Lower leg skin (tissue), 4 donors: ENCODE measurements around the gene DPM2. TPM values are rescaled to one million over a fixed set of nuclear protein-coding genes. Genes with fewer than 3 reads are reported as not detected.

Experiments used
- DNase-seq, 2 donors: peaks; one replicate each; pipeline ENCODE4 v3.0.0-alpha.2; 2019; ENCODE audit warnings: low spot score in 2 of 2
- H3K4me3 ChIP-seq: fragments of 200-600 bp; sonication (generic); 2 replicates; pipeline ENCODE4 v1.5.1; 2017; ENCODE audit warnings: mild to moderate bottlenecking, low read depth; ENCODE audit not compliant: poor library complexity, severe bottlenecking
- CTCF ChIP-seq, 3 donors: fragments of 450-650 bp; IDR thresholded peaks; one replicate each; pipeline ENCODE4 v1.5.1; 2016; ENCODE audit warnings: antibody characterized with exemption in 3 of 3, mild to moderate bottlenecking in 3 of 3, moderate library complexity in 2 of 3
- POLR2A ChIP-seq, 2 donors: fragments of 450-650 bp; IDR thresholded peaks; one replicate each; pipeline ENCODE4 v1.6.1; 2016 to 2017; ENCODE audit warnings: antibody characterized with exemption in 2 of 2, mild to moderate bottlenecking in 1 of 2, moderate library complexity in 1 of 2
- WGBS, 2 donors: methylation state at CpG; one replicate each; pipeline ENCODE4 v1.1.5; 2018; 5-methylcytosine and 5-hydroxymethylcytosine counted together
- intact Hi-C: fragments of 100-400 bp; cut with DNase I; formaldehyde crosslinking; loops from one replicate; pipeline ENCODE4 v1.15.0; 2023; ENCODE audit warnings: low total_unique reads
- total RNA-seq, 4 donors: library from RNA; depleted of rRNA; stranded (reverse); fragments of >200 nt; gene quantifications; one replicate each; pipeline ENCODE4 v1.1.0, GENCODE V29; 2016

The DPM2 gene
- total RNA-seq, 4 donors from 2014 or later = 11.9 to 21.1 (median 15.8) TPM

DNA sequence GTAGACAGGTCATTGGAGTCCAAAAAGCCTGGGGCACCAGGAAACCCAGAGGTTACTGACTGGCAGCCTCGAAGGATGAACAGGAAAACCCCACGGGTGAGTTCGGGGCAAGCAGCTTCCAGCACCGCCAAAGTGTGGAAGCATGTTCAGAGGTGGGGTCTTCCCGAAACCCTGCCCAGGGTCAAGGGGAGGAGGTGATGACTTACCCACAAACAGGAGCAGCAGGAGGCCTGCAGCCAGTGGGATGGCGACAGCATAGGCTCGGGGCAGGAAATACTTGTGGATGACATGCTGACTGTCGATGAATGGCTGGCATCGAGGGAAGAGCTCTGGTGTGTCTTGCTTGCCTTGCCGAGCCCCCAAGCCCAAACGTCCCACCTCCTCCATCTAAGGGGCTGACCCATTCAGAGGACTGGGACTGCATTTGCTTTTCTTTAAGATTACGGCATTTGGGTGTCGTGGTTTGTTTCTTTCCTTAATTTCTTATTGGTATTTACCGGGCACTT is 1.3 kb downstream of the DPM2 start:
- no peak overlapping the region for H3K4me3 ChIP-seq
- no peak for DNase-seq
- WGBS, 2 donors = 64 to 65% methylated on average over 14 of the region's 14 CpGs
- no peak for TF ChIP-seq POLR2A (IDR thresholded peaks at IDR 0.05)
- intact Hi-C loops = no loop called here

DNA sequence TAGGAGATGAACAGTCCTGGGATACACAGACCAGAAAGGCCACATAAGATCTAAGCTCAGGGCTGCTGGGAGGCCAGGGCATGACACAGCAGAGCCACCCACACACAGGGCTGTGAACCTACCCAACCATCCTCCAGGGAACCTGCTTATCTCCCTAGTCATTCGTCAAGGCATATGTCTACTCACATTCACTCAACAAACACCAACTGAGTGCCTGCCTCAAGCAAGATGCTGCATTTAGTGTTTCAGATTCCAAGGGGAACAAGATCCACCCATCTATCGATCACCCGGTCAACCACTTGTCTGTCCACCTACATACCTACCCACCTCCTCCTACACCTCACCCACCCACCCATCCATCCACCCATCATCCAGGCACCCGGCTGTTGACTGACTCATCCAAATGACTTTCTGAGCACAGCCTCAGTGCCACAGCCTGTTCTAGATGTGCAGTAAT is 1.9 kb downstream of the DPM2 start:
- 62 to 75% methylated on average over 4 of the region's 4 CpGs for WGBS, 2 donors
- TF ChIP-seq CTCF (IDR thresholded peaks at IDR 0.05) = no peak
- TF ChIP-seq POLR2A (IDR thresholded peaks at IDR 0.05) = no peak
- H3K4me3 ChIP-seq = no peak overlapping the region
- intact Hi-C loops = no loop called here
- DNase-seq = no peak

- TF ChIP-seq POLR2A (IDR thresholded peaks at IDR 0.05) (no peak), CTCF (IDR thresholded peaks at IDR 0.05) (no peak)
- DNase-seq = no peak
- intact Hi-C loops = no loop called here
- whole genome bisulfite sequencing, 2 donors = 77 to 88% methylated on average over 11 of the region's 11 CpGs
- H3K4me3 ChIP-seq = no peak overlapping the region
These were observed 2.7 kb downstream of the DPM2 start for GRCh38 chr9:127934986-127935385.

DNA sequence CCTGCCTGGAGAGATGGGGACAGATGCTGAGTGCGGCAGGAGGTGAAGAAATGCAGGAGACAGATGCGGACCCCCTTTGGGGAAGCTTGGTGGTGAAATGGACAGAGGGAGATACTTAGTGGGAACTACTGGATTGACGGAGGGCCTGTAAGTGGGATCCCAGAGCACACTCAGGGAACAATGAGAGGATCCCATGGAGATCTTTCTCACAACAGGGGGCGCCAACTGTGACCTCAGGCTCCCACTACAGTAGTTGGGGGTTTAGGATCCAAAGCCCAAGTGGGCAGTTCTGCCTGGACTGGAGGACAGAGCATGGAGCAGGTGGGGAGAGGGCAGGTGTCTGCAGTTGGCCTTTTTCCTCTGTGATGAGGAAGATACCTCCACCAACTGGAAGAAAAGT is 3.4 kb downstream of the DPM2 start:
- no peak for TF ChIP-seq CTCF (IDR thresholded peaks at IDR 0.05)
- intact Hi-C loops = no loop called here
- H3K4me3 ChIP-seq = no peak overlapping the region
- 95 to 96% methylated on average over 4 of the region's 4 CpGs for WGBS, 2 donors
- DNase-seq = no peak

- intact Hi-C loops = no loop called here
- TF ChIP-seq POLR2A (IDR thresholded peaks at IDR 0.05) = no peak
- TF ChIP-seq CTCF (IDR thresholded peaks at IDR 0.05) = no peak
- 29 to 32% methylated on average over 18 of the region's 18 CpGs for WGBS, 2 donors
- no peak for DNase-seq
- H3K4me3 ChIP-seq = no peak overlapping the region
These were observed 6.4 kb downstream of the DPM2 start for GRCh38 chr9:127931092-127931881.

GRCh38 chr9:127930231-127931091 is 7.2 kb downstream of the DPM2 start, which contains the start of gene PIP5KL1:
Gene PIP5KL1 (minus strand): TSS chr9:127930777. CDS start chr9:127930752, 25 bp downstream.
- no peak for TF ChIP-seq CTCF (IDR thresholded peaks at IDR 0.05)
- TF ChIP-seq POLR2A (IDR thresholded peaks at IDR 0.05) = no peak
- whole genome bisulfite sequencing, 2 donors = 3 to 9% methylated on average over 24 to 60 of the region's 70 CpGs
- intact Hi-C loops = no loop called here
- peak in 1 of 2 donors; percentile 95 for DNase-seq
- H3K4me3 ChIP-seq = peak within 1 kb of the TSS; percentile 22
